22Rv1 (cell line): ENCODE results near the gene LRRC59.
"Not testable (repeated sequence)": the region's sequence is repeated elsewhere in the genome, so short reads cannot be mapped to it uniquely, and the experiment has no call there.

Source experiments
- CTCF ChIP-seq: fragments of 450-650 bp; IDR thresholded peaks from 2 replicates; pipeline ENCODE4 v1.5.1; 2017; ENCODE audit warnings: mild to moderate bottlenecking
- ZFX ChIP-seq: fragments of 450-650 bp; IDR thresholded peaks from 2 replicates; pipeline ENCODE4 v1.6.1; 2017; ENCODE audit warnings: antibody characterized with exemption, borderline replicate concordance

GRCh38 chr17:50405351-50405750 is 8.0 kb upstream of the LRRC59 start:
- not testable (repeated sequence) for TF ChIP-seq CTCF, ZFX
